ENCODE results near the gene SMARCD1. TPM values are rescaled to one million over a fixed set of nuclear protein-coding genes. Genes with fewer than 3 reads are reported as not detected.
"Not testable (repeated sequence)": the region's sequence is repeated elsewhere in the genome, so short reads cannot be mapped to it uniquely, and the experiment has no call there.

SMARCD1 gene
- polyA plus RNA-seq, 5 donors, result 132 to 141 (median 139) TPM

DNA sequence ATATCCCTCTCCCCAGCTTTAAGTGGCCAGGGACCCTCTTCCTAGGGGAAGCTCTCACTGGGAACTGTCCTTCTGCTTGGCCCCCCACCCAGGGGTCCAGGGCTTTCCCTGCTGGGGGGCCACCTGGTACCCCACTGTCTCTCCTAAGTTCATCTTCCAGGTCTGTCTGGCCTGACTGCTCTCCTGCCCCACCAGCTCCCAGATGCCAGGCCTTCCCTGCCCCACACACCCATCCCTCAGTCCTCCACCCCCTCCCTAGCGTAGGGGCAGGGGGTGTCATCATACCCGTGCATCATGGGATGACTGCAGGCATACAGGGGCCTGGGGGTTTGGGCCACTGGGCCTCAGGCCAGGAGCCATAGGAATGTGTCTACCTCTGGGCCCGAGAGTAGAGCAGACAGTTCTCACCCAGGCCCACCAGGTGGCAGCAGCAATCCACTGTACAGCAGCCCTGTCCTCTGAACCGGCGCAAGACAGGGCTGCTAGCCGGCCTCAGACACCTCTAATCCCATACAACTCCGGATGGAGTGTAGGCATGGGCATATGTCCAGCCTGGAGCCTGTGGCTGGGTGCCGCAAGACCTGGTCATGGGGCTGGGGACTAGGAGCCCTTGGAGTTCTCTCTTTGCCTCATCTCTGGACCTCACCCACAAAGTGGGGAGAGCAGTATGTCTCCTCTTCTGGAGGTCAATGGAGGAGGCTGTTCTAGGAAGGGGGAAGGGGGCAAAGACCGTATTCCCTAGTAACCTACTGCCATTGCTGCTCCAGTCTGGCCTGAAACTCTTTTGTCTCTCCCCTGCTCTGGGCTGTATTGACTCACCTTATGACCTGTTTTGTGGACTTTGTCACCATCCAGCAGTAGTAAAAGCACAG lies 10.0 kb upstream of the SMARCD1 start:
- DNase-seq, result peak; percentile 72 to 76

DNA sequence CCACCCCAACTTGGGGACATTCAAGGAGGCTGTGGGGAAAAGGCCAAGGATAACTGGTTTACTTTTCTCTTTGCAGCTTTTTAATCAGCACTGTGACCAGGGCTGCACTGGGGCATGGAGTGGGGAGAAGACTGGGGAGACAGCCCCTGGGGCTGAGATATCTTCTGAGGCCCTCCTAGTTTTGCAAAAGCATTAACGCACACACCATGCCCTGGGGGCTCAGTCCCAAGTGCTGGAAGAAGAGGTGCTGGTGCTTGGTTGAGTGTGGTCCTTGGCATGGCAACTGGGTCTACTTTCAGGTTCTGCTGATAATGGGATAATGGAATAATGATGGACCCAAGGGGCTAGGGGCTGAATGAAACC lies 9.4 kb upstream of the SMARCD1 start:
- DNase-seq, result no peak

DNA sequence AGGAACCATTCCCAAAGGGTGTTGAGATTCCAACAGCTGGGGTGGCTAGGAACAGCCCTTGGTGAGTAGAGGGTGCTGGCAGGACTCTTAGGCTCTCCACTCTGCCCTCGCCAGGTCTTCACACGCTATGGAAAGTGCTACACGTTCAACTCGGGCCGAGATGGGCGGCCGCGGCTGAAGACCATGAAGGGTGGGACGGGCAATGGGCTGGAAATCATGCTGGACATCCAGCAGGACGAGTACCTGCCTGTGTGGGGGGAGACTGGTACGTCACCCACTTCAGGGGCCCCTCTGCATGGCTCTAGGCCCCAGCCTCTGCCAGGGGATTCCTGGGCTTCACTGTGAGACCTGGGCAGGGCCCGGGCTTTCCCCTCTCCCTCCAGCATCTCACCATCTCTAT lies 8.0 kb upstream of the SMARCD1 start:
- no peak for DNase-seq

DNA sequence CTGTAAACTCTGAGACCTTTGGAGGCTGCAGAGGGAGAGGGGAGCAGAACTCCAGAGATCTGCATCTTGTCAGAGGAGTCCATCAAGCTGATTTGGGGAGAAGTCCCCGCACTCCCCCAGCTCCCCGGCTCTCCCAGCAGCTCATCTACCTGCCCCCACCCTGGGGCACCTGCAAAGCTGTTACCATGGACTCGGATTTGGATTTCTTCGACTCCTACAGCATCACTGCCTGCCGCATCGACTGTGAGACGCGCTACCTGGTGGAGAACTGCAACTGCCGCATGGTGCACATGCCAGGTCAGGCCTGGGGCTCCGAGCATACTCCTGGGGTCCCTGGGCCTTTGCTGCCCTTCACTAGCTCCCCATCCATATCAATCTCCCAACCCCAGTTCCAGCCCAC lies 6.9 kb upstream of the SMARCD1 start:
- DNase-seq, result no peak

DNA sequence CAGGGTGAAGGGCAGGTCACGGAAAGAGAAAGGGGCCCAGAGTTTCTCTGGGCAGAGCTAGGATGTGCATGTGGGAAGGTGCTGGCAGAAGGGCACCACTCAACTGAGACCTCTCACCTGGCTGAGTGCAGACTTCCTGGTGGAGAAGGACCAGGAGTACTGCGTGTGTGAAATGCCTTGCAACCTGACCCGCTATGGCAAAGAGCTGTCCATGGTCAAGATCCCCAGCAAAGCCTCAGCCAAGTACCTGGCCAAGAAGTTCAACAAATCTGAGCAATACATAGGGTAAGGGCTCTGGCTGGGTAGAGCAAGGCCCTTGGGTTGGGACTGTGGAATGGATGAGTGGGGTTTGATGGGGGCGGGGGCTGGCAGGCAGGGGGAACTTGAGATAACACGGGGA lies 5.4 kb upstream of the SMARCD1 start:
- no peak for DNase-seq

DNA sequence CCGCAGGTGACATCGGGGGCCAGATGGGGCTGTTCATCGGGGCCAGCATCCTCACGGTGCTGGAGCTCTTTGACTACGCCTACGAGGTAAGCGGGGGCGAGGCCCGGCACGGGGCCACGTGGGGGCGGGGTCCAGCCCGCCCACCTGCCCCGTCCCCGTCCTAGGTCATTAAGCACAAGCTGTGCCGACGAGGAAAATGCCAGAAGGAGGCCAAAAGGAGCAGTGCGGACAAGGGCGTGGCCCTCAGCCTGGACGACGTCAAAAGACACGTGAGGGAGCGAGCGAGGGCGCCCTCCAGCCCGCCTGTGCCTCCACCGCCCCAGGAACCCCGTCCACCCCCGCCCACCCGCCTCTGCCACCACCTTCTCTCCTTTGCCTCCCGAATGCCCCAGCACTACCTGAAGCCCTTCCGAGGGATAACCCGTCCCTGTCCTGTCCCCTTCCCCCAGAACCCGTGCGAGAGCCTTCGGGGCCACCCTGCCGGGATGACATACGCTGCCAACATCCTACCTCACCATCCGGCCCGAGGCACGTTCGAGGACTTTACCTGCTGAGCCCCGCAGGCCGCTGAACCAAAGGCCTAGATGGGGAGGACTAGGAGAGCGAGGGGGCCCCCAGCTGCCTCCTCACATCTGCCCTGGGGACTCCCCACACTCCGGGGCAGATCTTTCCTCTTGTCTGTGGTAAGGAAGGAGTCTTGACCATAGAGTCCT lies 3.9 kb upstream of the SMARCD1 start:
- no peak for DNase-seq

DNA sequence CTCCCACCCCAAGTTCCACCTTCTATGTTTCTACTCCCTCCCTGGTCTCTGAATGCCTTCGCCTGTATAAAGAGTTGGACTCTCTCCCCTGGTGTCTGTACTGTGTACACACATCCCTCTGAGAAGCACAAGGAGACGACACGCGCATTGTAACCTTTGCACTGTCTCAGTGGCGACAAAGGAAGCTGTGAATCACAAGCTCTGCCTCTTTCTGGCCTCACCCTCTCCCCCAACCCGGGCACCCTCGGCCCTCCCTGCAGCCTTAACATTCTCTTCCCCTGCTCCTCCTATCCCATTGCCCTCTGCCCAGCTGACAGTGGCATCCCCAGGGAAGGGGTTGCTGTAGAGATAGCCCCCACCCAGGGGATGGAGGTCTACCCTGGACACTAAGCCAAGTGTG lies 2.5 kb upstream of the SMARCD1 start:
- no peak for DNase-seq

DNA sequence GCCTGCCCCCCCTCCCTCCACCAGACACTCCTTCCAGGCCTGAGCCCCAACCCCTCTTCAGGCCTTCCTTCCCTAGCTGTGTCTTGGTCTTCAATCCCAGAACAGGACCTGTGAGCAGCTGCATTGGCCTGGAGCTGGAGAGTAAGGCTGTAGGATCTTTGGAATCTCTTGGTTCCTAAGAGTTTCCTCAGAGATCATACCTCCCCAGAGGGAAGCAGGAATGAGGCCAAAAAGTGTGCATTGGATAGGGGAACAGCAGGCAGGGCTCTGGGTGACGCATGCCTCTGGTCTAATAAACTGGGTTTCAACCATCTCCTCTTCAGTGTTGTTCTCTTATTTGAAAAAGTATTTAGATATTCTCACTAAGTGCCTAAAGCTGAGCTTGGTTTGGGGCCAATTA lies 1.8 kb upstream of the SMARCD1 start:
- DNase-seq, result no peak

DNA sequence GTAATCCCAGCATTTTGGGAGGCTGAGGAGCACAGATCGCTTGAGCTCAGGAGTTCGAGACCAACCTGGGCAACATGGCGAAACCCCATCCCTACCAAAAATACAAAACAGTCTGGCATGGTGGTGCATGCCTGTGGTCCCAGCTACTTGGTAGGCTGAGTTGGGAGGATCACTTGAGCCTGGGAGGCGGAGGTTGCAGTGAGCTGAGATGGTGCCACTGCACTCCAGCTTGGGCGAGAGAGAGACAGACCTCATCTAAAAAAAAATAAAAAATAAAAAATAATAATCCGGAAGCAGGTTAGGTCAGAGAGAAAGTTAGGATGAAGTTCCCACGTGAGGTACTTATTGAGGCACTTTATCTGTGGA lies 750 bp upstream of the SMARCD1 start:
- not testable (repeated sequence) for DNase-seq

DNA sequence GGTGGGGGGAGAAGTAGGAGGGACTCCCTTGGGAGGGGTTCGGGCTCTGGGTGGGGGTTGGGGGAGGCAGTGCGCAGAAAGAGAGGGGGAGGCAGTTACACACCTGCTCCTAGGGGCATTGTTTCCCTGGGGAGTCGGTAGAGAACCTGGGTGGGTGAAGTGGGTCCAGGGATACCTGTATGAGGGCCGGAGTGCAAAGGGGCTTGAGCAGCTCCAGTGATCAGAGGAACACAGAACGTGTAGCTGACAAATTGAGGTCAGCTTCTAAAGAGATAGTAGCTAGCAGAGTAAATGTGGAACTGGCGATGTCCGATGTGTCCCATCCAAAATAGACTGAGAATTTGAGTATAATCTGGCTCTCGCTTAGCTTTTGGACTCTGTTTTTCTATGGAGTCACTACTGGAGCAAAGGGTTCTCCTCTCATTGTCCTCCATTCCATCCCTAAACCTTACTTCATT lies 502 bp downstream of the SMARCD1 start:
- DNase-seq, result no peak

DNA sequence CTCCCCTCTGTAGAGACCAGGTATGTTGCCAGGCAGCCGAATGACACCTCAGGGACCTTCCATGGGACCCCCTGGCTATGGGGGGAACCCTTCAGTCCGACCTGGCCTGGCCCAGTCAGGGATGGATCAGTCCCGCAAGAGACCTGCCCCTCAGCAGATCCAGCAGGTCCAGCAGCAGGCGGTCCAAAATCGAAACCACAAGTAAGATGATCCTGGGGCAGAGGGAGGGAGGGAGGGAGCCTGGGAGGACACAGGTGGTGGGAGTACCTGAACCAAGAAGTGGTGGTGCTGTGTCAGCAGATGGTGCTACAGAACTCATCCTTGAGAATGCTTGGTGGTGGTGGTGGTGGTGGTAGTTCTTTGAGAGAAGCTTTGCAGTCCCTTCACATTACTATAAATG lies 1.0 kb downstream of the SMARCD1 start:
- DNase-seq, result no peak

DNA sequence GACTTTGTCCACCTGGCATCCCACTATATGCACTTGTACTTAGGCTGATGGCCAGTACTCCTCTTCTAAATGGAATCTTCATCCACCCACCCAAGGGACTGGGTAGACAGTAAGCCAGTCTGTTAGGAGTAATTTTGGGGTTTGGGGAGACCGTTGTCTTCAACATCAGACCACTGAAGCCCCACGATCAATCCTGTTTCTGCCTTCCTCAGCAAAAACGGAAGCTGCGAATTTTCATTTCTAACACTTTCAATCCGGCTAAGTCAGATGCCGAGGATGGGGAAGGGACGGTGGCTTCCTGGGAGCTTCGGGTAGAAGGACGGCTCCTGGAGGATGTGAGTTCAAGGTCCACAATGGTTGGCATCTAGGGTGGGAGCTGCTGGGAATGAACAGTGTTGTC lies 2.0 kb downstream of the SMARCD1 start:
- DNase-seq, result no peak

DNA sequence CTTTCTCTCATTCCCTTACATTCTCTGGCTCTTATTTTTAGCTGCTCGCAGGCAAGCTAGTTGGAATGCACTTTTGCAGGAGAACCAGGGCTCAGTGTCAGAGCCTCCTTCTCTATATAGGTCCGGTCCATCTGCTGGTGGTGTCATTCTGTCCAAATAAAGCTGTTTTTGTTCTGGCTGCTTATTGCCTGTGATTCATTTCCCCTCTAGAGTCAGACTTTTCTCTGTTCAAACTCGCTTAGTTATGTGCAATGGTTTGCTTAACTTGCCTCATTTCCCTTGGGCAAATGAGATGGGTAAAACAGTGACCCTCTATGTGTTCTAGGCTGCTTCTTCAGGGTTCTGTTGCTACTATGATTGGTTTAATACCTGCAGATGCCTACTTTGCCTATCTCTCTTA lies 2.9 kb downstream of the SMARCD1 start:
- no peak for DNase-seq

DNA sequence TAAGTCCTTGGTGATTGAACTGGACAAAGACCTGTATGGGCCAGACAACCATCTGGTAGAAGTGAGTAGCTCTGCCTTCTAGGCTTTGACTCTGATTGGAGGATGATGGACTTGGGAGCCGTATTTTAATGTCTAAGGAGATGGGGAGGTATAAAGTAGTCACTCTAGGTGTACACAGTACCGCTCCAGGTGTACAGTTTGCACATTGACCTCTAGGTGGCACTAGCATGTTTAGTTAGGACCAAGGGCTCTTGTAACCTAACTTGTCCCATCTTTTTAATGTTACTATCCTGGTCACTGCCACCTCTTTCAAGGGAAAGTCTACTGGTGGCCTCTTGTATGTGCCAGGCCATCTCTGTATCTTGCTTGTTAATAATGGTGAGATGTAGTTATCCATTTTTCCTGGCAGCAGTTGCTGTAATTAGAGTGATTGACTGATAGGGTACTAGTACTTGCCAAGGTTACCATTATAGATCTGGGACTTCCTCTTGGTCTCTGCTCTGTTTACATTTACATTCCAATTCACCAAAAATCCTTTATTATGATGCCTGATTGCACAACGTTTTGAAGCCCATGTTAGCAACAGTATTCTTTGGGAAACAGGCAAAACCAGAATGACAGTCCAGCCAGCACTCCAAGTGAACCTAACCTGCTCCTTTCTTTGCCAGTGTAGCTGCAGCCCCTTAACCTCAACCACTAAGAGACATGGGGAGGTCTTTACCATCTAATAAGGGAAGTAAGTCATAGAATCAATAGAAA lies 3.6 kb downstream of the SMARCD1 start:
- DNase-seq, result no peak

DNA sequence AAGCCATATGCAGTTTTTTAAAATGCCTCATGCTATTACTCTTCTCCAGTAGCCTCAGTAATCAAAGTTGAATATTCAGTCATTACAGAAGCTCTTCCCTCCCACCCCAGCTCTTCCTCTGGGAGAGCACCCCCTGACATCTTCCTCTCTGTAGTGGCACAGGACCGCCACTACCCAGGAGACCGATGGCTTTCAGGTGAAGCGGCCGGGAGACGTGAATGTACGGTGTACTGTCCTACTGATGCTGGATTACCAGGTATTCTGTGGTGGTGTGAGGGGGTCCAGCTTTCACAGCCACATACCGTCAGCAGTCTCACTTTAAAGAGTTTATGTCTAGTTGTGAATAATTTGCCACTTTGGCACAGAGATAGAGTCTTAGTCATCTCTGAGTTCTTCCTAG lies 4.6 kb downstream of the SMARCD1 start:
- no peak for DNase-seq

DNA sequence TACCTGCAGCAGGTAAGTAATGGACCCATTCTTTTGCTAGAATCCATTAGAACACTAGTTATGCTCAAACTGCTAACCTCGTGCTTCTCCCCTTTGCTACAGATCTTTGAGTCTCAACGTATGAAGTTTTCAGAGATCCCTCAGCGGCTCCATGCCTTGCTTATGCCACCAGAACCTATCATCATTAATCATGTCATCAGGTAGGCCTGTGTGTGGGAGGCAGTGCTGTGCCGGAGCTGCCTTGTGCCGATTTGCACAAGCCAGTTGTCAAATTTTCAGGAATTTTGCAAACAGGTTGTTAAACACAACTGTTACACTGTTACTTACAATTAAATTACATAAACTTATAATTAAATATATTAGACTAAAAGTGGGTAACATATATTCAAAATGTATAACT lies 5.2 kb downstream of the SMARCD1 start:
- DNase-seq, result no peak

DNA sequence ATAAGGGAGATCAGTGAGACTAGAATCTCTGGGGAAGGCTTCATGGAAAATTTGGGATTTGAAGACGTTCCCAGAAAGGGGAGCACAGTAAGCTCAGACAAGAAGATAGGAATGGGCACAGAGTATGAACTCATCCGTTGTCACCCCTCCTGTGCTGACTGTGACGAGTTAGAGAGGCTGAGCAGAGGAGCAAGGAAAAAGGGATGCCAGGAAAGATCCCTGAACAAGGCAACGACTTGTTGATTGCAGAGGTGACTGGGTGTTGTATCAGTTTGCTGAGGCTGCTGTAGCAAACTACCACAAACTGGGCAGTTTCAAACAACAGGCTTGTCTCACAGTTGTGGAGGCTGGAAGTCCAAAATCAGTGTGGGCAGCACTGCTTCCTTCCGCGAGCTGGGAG lies 12.8 kb downstream of the SMARCD1 start:
- DNase-seq, result no peak

DNA sequence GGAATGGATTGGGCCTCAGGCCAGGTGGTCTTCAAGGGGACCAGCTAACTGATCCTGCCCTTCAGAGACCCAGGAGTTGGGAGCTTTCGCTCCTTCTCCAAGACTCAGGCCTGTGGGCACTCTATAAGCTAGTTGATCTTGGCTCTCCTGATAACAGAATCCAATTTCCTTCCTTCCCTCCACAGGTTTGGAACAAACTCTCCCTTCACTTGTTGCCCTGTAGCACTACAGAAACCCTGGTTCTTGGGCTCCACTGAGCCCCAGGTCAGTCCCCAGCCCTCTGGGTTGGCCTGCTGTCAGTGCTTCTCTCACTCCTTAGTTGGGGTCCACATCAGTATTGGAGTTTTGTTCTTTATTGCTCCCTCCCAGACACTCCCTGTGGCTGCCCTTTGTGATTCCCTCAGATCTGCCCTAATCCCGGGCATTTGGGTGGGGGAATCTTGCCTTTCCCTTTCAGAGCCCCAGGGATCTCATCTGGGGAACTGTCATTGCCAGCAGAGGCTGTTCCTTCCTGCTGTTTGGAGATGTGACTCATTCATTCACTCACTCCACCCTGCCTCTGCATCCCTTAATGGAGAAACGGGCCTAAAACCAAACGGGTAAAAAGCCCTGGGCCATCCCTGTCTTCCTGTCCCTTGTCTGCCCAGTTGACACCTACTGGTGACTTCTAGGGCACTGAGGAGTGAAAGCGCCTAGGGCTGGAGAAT lies 14.3 kb downstream of the SMARCD1 start:
- no peak for DNase-seq

DNA sequence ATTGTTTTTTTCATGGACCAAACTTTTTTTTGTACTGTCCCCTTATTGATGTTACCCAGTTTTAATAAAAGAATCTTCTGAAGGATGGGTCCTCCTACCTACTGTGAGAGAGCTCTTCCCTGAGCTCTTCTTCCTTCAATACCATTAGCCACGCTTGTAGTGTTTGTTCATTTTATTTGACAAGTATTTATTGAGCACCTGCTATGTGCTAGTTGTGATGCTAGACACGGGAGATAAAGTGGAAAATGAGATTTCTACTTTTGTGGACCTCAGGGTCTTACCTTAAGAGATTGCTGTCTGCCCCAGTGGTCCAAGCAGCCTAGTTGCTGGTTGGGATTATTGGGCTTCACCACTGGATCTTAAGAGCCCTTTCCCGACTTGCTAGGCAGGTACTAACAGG lies 15.4 kb downstream of the SMARCD1 start:
- no peak for DNase-seq

DNA sequence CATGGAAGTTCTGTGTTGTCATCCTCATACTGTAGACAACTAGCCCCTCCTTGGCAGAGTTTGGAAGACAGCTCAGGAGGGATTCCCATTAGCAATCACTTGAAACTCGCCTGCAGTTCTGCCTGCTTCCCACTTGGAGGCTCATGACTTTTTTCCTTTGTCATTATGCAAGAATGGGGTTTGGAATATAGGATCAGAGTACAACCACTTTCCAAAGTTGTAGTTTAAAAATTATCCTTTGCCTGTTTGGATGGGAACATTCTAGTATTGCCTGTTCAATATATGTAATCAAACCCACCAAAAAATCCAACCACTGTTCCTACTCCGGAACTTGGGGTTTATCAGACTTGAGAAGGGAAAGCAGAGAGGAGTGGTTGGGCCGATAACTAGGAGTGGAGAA lies 16.5 kb downstream of the SMARCD1 start:
- DNase-seq, result no peak

DNA sequence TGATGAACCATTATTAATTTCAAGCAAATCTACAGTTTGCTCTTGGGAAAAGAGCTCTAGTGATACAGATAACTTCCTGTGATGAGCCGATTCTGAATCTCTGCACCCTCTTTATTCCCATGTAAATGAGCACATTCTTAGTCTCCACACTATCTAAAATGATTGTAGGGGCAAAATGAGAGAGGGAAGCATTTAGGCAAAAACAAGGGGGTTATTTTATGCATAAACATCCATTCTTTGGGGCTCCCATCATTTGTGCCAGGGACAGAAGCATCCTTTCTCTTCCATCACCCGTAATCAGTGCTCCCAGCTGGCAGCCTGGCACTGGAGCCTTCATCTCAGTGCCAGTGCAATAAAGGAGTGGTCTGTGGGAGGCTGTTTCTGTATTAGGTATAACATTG lies 17.0 kb downstream of the SMARCD1 start:
- DNase-seq, result no peak

DNA sequence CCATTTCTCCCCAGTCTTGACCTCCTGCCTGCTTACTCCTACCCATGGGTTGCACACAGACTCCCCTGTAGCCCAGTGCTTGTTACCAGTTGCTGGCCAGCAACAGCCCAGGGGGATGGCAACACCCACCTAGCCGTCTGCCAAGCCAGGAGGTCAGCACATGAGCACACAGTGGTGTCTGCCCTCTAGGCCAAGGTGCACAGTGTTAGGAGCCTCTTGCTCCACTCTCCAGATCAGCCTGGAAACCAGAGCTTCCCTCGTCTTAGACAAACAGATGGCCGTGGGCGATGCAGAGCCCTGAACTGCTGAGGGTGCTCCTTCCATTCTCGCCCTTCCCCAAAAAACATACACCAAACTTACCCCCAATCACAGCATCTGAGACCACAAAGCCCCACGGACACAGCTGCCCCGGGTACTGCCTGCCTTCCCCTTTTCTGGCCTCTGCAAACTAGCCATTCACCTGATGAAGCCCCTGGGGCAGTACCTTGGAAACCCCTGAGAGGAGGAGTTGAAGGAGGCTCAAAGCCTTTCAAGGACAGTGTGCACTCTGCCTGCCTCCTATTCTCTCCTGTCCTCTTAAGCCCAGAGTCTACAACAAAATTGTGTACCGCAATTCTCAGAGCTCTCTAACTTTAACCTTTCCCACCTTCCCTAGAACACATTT lies 17.6 kb downstream of the SMARCD1 start:
- DNase-seq, result no peak
